Activated naive CD4-positive, alpha-beta T cell treated with Interleukin-2 at 50 U/mL for 16 hours (primary cell): Measurements from ENCODE around the gene MAGEL2.
"Not testable (repeated sequence)": the region's sequence is repeated elsewhere in the genome, so short reads cannot be mapped to it uniquely, and the experiment has no call there.

Source experiments
- DNase-seq: peaks from one replicate; pipeline ENCODE4 v3.0.0-alpha.2; 2020

MAGEL2 gene

GRCh38 chr15:23602124-23602523 lies 45.5 kb downstream of the MAGEL2 start:
- no peak for DNase-seq

DNA sequence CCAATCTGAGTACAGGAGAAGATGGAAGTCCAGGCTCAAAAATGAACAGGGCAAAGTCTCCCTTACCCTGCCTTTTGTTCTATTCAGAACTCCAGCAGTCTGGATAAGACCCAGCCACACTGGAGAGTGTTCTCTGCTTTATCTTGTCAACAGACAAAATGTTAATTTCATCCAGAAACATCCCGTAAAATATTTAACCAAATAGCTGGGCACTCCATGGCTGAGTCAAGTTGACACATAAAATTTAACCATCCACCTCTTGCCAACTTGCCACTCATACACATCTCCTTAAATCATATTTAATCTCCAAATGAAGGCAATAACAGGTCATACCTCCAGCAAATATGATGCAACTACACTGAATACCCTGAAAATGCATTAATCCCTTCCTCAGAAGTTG lies 48.6 kb downstream of the MAGEL2 start:
- DNase-seq: no peak

DNA sequence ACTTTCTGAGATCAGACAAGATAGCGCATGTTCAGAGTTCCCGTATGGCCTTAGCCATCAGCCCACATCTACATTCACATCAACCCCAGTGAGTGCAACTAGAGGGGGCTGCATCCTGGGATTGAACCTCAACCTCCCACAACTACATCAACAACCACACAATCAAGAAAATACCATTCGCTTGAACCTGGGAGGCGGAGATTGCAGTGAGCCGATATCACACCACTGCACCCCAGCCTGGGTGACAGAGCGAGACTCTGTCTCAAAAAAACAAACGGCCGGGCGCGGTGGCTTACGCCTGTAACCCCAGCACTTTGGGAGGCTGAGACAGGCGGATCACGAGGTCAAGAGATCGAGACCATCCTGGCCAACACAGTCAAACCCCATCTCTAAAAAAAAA lies 50.4 kb downstream of the MAGEL2 start:
- DNase-seq: not testable (repeated sequence)

DNA sequence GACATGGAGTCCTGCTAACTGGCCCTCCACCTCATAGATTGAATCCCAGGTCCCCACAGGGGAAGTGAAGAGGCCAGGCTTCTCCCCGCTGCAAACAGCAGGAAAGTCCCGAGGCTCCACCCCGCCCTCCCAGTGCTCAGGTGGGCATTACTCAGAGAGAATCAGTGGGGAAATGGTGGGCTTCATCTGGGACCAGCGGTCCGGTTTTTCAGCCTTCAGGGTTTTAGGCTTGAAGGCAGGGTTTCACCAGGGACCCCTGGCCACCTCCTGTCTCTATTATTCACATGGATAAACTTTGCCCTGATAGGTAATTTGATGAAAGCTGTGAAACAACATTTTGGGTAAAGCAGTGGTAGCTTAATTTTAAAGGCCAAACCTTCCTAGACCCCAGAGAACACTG lies 50.9 kb downstream of the MAGEL2 start:
- DNase-seq: no peak

- DNase-seq: no peak
Measured at GRCh38 chr15:23595368-23595767, 52.3 kb downstream of the MAGEL2 start.

DNA sequence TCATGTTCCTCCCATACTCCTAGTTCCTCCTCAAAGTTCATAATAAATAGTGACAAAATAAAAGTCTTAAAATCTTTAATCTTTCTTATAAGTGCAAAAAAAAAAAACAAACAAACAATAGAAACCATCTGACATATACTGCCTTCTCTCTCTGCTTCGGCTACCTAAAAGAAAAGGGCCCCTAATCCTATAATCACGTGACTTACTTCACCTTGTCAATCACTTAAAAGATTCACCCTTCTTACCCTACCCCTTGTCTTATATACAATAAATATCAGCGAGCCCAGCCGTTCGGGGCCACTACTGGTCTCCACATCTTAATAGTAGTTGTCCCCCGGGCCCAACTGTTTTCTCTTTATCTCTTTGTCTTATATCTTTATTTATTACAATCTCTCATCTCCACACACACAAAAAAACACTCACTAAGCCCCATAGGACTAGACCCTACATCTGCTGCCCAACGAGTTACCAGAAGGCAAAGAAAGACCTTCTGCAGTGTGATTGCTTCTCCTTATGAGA lies 53.4 kb downstream of the MAGEL2 start:
- no peak for DNase-seq
